COLO829 (cell line): ENCODE data around the gene ELF4.

ENCODE experiments used
- DNase-seq: peaks from one replicate; pipeline ENCODE4 v3.0.0; 2012; ENCODE audit warnings: low spot score

Gene ELF4

DNA sequence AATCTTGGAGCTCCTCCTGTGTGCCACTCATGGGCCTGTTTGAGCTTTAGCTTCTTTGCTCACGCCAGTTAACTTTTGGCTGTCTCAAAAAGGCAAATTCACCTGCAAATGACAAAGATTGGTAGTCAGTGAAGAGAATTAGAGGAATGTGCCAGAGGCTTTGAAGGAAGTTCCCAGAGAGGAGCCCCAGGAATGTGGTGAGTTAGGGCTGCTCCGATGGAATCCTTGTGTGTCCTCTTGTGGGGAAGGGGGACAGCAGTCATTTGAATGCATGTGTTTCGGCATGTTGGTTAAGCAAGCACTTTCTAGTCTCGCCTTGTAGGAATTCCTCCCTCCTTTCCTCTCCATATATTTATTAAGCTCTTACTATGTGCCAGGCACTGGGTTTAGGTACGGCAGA is 62.9 kb downstream of the ELF4 start:
- DNase-seq = no peak

- no peak for DNase-seq
Observed at GRCh38 chrX:130039847-130040246, 70.5 kb downstream of the ELF4 start.

DNA sequence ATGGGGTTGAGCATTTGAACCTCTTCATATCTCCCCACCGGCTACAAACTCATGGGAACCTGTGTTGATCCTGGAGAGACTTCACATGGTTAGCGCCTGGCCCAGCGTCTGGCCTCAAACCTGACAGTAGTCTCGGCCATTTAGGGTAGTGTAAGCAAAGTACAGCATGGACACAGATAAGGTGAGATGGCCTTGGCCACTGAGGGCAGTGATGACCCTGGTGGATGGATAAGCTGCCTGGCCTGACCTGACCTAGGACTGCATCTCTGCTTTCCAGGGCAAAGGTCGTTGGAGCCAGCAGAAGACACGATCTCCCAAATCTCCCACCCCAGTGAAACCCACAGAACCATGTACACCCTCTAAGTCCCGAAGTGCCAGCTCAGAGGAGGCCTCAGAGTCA is 76.1 kb downstream of the ELF4 start:
- no peak for DNase-seq

DNA sequence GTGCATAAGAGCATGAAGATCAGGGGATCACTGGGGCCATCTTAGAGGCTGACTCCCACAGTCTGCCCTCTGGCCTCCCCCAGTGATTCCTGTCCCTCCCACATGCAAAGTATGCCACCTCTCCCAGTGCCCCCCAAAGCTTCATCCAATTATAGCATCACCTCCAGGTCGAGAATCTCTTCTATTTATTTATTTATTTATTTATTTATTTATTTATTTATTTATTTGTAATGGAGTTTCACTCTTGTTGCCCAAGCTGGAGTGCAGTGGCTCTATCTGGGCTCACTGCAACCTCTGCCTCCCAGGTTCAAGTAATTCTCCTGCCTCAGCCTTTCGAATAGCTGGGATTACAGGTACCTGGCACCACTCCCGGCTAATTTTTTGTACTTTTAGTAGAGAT is 77.7 kb downstream of the ELF4 start:
- no peak for DNase-seq

- DNase-seq = no peak
Observed at GRCh38 chrX:130030826-130031225, 79.5 kb downstream of the ELF4 start.

DNA sequence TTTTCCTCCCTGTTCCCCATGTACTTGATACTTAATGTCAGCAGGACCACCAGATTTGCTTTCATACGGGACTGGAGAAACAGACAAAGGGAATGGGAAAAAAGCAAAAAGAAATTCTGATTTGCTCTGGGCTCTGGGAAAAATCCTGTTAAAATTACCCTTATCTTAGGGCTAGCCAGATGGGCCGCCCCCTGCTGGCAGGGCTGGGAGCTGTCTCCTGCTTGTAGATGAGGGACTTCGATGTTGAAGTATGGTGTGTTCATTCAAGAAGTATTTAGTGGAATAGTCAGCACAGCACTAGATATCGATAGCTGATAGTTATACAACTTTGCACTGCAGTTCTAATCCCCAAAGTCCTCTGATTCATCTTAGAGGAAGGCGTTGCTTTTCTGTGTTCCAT is 82.1 kb downstream of the ELF4 start:
- DNase-seq = peak; percentile 22

DNA sequence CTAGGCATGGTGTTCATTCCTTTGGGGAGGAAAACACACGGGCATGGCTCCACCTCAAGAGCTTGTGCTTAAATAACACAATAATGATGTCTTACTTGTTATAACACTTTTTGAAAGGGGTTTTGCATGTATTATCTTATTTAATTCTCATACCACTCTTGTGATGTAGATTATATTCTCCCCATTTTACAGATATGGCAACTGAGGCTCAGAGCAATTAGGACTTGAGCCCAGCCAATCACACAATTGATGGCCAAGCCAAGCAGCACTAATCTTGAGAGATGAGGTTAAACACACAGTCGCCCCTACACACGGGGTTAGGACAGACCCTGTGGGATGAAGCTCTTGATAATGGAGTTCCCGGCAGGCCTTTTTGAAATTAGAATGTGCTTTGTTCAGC is 82.7 kb downstream of the ELF4 start:
- no peak for DNase-seq

GRCh38 chrX:130025256-130025655 is 85.0 kb downstream of the ELF4 start:
- no peak for DNase-seq

DNA sequence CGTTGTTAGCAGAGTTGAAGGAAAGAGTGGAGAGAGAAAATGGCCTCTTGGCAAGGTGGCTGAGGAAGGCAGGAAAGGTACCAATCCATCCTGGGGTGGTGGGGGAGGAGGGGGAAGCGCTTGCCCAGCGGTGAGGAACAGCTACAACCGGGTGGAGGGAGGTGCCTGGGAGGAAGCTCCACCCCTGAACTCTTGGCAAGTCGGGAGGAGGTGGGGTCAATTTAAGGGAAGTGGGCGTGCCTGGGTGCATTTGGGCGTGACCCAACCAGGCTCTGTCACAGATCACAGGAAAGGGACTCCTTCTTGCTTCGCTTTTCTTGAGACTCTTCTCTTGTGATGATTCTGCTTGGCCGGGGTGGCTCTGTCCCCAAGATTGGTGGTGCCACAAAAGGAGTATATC is 86.2 kb downstream of the ELF4 start:
- DNase-seq = peak; percentile 84

DNA sequence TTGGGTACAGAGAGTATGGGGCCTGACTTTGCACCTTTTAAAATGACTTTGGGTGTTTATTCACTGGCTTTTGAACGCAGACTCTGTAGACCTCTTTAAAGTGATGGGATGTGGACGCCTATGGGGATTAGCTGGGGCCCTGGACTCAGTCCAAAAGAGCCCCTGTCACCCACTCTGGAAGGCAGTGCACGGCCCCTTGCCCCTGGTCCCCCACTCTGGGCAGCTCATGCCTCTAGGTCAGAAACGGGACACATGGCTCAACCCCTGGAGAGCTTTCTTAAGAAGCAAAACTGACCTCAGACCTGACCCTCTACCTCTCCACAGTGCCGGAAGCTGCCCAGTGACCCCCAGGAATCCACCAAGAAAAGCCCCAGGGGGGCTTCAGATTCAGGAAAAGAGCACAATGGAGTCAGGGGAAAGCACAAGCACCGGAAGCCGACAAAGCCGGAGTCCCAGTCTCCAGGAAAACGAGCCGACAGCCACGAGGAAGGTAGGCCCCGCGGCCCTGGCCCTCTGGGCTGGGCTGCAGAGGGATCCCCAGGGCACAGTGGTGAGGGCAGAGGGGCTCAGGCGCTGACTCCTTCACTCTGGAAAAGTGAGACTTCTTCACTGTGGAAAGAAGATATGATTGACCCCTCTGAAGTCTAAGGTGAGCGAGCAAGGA is 89.5 kb downstream of the ELF4 start:
- no peak for DNase-seq

DNA sequence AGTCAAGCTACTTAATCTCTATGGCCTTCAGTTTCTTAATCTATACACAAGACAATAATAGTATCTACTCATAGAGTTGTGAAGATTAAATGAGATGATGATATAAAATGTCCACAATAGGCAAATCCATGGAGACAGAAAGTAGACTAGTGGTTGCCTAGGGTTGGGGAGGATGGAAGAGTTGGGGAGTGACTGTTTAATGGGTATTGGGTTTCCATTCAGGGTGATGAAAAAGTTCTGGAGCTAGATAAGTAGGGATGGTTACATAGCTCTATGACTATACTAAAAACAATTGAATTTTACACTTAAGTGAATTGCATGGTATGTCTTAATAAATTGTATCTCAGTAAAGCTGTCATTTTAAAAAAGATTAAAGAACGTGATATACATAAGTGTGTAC is 92.2 kb downstream of the ELF4 start:
- no peak for DNase-seq

GRCh38 chrX:130015181-130015580 is 95.1 kb downstream of the ELF4 start:
- DNase-seq = no peak
